RWPE1 (cell line): Measurements from ENCODE around the gene IGF2BP2.
"Not testable (repeated sequence)": the region's sequence is repeated elsewhere in the genome, so short reads cannot be mapped to it uniquely, and the experiment has no call there.

Source experiments
- CTCF ChIA-PET: fragments of 350-600 bp; sonication (Branson Sonifier 250); formaldehyde crosslinking; extraction: SDS; loops from one replicate; lab custom pipeline; 2021; lab: Yijun Ruan, JAX
- POLR2A ChIA-PET: fragments of 400-600 bp; formaldehyde crosslinking; extraction: SDS; loops from one replicate; lab custom pipeline; 2020; ENCODE audit warnings: antibody characterized with exemption; ENCODE audit not compliant: low non-redundant PET; lab: Yijun Ruan, JAX
- DNase-seq: peaks from one replicate; pipeline ENCODE4 v3.0.0; 2012; ENCODE audit warnings: low spot score
- H3K27ac ChIP-seq: fragments of 450-650 bp; 2 replicates; pipeline ENCODE4 v1.5.1; 2017
- TF ChIP-seq, protein P1 (sequence below): fragments of 450-650 bp; conservative IDR thresholded peaks from 2 replicates; pipeline ENCODE4 v1.5.1; 2017; ENCODE audit warnings: low read depth, mild to moderate bottlenecking

The IGF2BP2 gene

GRCh38 chr3:185640308-185640707 lies 184.5 kb downstream of the IGF2BP2 start:
- CTCF ChIA-PET = no interaction called here

GRCh38 chr3:185639632-185640206 lies 185.1 kb downstream of the IGF2BP2 start:
- CTCF ChIA-PET = no interaction called here
- no peak overlapping the region for H3K27ac ChIP-seq
- TF ChIP-seq, protein P1, sequence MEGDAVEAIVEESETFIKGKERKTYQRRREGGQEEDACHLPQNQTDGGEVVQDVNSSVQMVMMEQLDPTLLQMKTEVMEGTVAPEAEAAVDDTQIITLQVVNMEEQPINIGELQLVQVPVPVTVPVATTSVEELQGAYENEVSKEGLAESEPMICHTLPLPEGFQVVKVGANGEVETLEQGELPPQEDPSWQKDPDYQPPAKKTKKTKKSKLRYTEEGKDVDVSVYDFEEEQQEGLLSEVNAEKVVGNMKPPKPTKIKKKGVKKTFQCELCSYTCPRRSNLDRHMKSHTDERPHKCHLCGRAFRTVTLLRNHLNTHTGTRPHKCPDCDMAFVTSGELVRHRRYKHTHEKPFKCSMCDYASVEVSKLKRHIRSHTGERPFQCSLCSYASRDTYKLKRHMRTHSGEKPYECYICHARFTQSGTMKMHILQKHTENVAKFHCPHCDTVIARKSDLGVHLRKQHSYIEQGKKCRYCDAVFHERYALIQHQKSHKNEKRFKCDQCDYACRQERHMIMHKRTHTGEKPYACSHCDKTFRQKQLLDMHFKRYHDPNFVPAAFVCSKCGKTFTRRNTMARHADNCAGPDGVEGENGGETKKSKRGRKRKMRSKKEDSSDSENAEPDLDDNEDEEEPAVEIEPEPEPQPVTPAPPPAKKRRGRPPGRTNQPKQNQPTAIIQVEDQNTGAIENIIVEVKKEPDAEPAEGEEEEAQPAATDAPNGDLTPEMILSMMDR = no peak
- DNase-seq = no peak
- POLR2A ChIA-PET = no interaction called here

More at GRCh38 chr3:185640308-185640707, 184.5 kb downstream of the IGF2BP2 start:
- H3K27ac ChIP-seq = no peak overlapping the region
- DNase-seq = no peak
- TF ChIP-seq, protein P1 = no peak
- POLR2A ChIA-PET = no interaction called here

- H3K27ac ChIP-seq, POLR2A ChIA-PET, CTCF ChIA-PET, DNase-seq: not testable (repeated sequence)
These were observed 186.2 kb downstream of the IGF2BP2 start for GRCh38 chr3:185638651-185639050.

DNA sequence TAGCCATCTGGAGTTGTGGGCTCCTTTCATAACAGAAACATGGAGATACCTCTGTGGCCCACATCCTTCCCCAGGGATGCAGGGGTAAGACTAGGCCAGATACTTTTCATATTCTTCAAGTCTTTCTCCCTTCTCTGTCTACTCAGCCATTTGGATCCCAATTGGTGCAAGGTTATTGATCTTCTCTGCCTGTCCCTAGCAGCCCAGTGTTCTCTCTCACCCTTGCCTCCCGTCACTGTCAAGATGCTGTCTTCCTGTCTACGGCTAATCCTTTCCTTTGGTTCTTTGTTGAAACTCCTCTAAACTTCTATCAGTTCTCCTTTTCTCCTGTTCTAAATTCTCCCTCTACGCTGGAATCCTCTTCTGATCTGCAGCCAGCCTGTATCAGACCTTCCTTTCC lies 187.5 kb downstream of the IGF2BP2 start:
- CTCF ChIA-PET = no interaction called here

DNA sequence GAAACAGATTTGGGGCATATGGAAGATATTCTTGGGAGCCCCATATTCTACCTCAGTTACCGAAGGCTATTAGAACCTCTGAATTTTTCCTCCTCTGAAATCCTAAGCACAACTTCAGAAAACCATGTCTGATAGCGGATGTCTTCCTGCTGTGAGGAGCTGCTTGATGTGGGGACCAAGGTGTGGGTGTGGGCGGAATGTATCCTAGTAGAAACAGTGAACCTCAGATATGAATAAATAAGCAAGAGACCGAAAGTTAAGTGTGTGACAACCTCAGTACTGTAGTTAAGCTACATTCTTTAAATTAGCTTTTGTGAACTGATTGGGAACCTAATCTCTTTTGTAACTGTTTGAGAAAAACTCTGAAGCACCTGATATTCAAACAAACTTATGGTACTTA lies 191.8 kb downstream of the IGF2BP2 start:
- POLR2A ChIA-PET = no interaction called here
- CTCF ChIA-PET = interaction anchor here (0.6 to 0.7 kb wide), 2 partner anchors 105 to 294 kb away, joined by 3 read pairs; no protein-coding TSS in a partner anchor
- TF ChIP-seq, protein P1 = no peak
- no peak overlapping the region for H3K27ac ChIP-seq
- no peak for DNase-seq

More for the DNA sequence above, 187.5 kb downstream of the IGF2BP2 start:
- POLR2A ChIA-PET = no interaction called here
- no peak overlapping the region for H3K27ac ChIP-seq
- TF ChIP-seq, protein P1 = no peak
- DNase-seq = no peak

- DNase-seq = no peak
- ChIA-PET POLR2A (no interaction called here), CTCF (interaction anchor here (0.6 kb wide), 1 partner anchor 1196 kb away, joined by 3 read pairs; no protein-coding TSS in a partner anchor)
- TF ChIP-seq, protein P1 = no peak
- H3K27ac ChIP-seq = no peak overlapping the region
These were observed 193.2 kb downstream of the IGF2BP2 start for GRCh38 chr3:185631508-185632206.

- no peak for DNase-seq
- CTCF ChIA-PET = no interaction called here
- POLR2A ChIA-PET = no interaction called here
- TF ChIP-seq, protein P1 = no peak
- H3K27ac ChIP-seq = no peak overlapping the region
These were observed 193.7 kb downstream of the IGF2BP2 start for GRCh38 chr3:185631108-185631507.
